Skeletal muscle tissue (tissue), 4 donors: Measurements from ENCODE around the gene ZNF497. TPM values are rescaled to one million over a fixed set of nuclear protein-coding genes. Genes with fewer than 3 reads are reported as not detected.
A peak's percentile ranks its signal among the peaks of the same experiment; 100 is the strongest.

ENCODE experiments used
- H3K27ac ChIP-seq: one replicate; pipeline ENCODE4 v1.7.0; 2013; ENCODE audit warnings: mild to moderate bottlenecking, low read depth, low read length, inconsistent platforms
- H3K27me3 ChIP-seq, 3 donors: one replicate each; pipeline ENCODE4 v1.7.0; 2013; ENCODE audit warnings: low read length in 3 of 3; ENCODE audit not compliant: control insufficient read depth in 3 of 3, insufficient read depth in 3 of 3
- H3K36me3 ChIP-seq, 3 donors: one replicate each; pipeline ENCODE4 v1.7.0; 2013; ENCODE audit warnings: low read length in 3 of 3; ENCODE audit not compliant: control insufficient read depth in 3 of 3, insufficient read depth in 3 of 3
- H3K4me1 ChIP-seq, 3 donors: one replicate each; pipeline ENCODE4 v1.7.0; 2013; ENCODE audit warnings: low read length in 3 of 3, mild to moderate bottlenecking in 3 of 3; ENCODE audit not compliant: control insufficient read depth in 3 of 3, insufficient read depth in 3 of 3
- H3K4me3 ChIP-seq, 3 donors: one replicate each; pipeline ENCODE4 v1.7.0; 2013; ENCODE audit warnings: low read length in 3 of 3
- H3K9ac ChIP-seq, 3 donors: one replicate each; pipeline ENCODE4 v1.7.0; 2013; ENCODE audit warnings: low read length in 3 of 3, mild to moderate bottlenecking in 3 of 3, moderate library complexity in 2 of 3, low read depth in 1 of 3
- H3K9me3 ChIP-seq, 3 donors: one replicate each; pipeline ENCODE4 v1.7.0; 2013; ENCODE audit warnings: low read length in 3 of 3; ENCODE audit not compliant: control insufficient read depth in 3 of 3
- total RNA-seq: library from RNA; depleted of rRNA; stranded (reverse); fragments of >200 nt; gene quantifications from one replicate; pipeline ENCODE4 v1.2.3, GENCODE V29; 2014
- donor health status: Osteomylitis.

Gene ZNF497
- total RNA-seq, 1 donor from 2014 or later: 2.1 TPM

- H3K36me3 ChIP-seq: peaks cover 28 to 30% (median 29%) of the 10 kb centered on the region in 3 donors
- peaks cover 3 to 7% (median 5%) of the 10 kb centered on the region in 3 donors for H3K4me1 ChIP-seq
- H3K27ac ChIP-seq: no peak within 1 kb of the TSS
- peak within 1 kb of the TSS in 1 of 3 donors; percentile 8 for H3K9ac ChIP-seq
- H3K9me3 ChIP-seq: no peaks in the 10 kb centered on the region
- peaks cover 24 to 32% (median 31%) of the 10 kb centered on the region in 3 donors for H3K27me3 ChIP-seq
- H3K4me3 ChIP-seq: no peak within 1 kb of the TSS
These were observed 32.8 kb upstream of the ZNF497 start, which contains the start of gene RNF225 for GRCh38 chr19:58395220-58395978. TSS of gene RNF225 (plus strand) at chr19:58395656. CDS start at chr19:58396090, 434 bp downstream.

DNA sequence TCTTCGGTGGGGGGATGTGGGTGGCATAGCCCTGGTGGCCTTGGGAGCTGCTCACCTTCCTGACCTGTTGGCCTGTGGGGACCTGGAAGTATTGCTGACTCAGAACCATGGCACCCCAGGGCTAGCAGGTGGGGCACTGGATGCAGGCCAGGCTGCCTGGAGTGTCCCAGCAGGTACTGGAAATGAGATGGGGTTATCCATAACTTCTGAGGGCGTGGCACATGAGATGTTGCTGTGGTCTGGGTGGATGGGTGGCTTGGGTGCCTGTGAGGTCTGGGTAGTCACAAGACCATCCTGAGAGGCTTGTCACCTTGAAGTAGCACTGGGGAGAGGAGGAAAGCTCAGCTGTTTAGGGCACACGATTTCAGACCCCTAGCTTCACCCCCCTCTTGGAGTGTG is 32.3 kb upstream of the ZNF497 start:
- Histone ChIP-seq H3K9ac (no peak overlapping the region), H3K27ac (no peak overlapping the region), H3K27me3 (peaks cover 24 to 31% (median 31%) of the 10 kb centered on the region in 3 donors), H3K36me3 (peaks cover 28 to 30% (median 29%) of the 10 kb centered on the region in 3 donors), H3K4me1 (peaks cover 0 to 4% (median 3%) of the 10 kb centered on the region in 3 donors), H3K9me3 (no peaks in the 10 kb centered on the region), H3K4me3 (no peak overlapping the region)

DNA sequence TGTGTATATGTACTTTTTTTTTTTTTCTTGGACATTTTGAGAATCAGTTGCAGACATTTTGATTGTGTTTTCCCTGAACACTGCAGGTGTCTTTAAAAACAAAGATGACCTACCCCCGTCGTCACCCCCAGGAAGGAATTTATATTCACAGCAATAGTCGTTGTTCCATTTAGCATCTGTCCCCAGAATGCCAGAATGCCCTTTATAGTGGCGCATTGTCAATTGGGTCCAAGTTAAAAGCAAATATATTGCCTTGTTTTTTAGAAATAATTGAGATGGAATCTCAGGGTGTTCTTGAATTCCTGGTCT is 31.1 kb upstream of the ZNF497 start:
- peaks cover 24 to 31% (median 25%) of the 10 kb centered on the region in 3 donors for H3K27me3 ChIP-seq
- no peaks in the 10 kb centered on the region for H3K9me3 ChIP-seq
- H3K27ac ChIP-seq: no peak overlapping the region
- no peak overlapping the region for H3K4me3 ChIP-seq
- H3K4me1 ChIP-seq: peaks cover 0 to 4% (median 3%) of the 10 kb centered on the region in 3 donors
- peaks cover 33 to 36% (median 34%) of the 10 kb centered on the region in 3 donors for H3K36me3 ChIP-seq
- no peak overlapping the region for H3K9ac ChIP-seq

- no peak overlapping the region for H3K4me3 ChIP-seq
- no peak overlapping the region for H3K27ac ChIP-seq
- peaks cover 20 to 26% (median 24%) of the 10 kb centered on the region in 3 donors for H3K27me3 ChIP-seq
- H3K4me1 ChIP-seq: peaks cover 2 to 7% (median 5%) of the 10 kb centered on the region in 3 donors
- H3K9me3 ChIP-seq: no peaks in the 10 kb centered on the region
- H3K9ac ChIP-seq: no peak overlapping the region
- H3K36me3 ChIP-seq: peaks cover 33 to 39% (median 37%) of the 10 kb centered on the region in 3 donors
These were observed 30.6 kb upstream of the ZNF497 start for GRCh38 chr19:58392945-58393724.

DNA sequence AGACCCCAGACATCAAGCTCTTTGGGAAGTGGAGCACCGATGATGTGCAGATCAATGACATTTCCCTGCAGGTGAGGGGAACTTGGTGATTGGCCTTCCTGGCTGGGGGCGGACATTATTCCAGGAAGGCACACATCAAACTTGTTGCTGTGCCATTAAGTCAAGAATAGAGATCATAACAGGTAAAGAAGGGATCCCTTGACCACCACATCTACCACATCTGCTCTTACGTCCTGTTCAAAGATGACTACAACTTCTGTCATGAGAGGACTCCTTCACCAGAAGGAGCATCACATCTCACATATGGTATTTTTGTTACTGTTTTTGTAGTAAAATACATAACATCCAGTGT is 25.6 kb upstream of the ZNF497 start:
- H3K9ac ChIP-seq: peak overlapping the region; percentile 10 to 99 (median 98)
- peaks cover 15 to 21% (median 16%) of the 10 kb centered on the region in 3 donors for H3K36me3 ChIP-seq
- peaks cover 20 to 31% (median 31%) of the 10 kb centered on the region in 3 donors for H3K4me1 ChIP-seq
- H3K27ac ChIP-seq: no peak overlapping the region
- peak overlapping the region; percentile 71 to 95 (median 91) for H3K4me3 ChIP-seq
- no peaks in the 10 kb centered on the region for H3K9me3 ChIP-seq
- no peaks in the 10 kb centered on the region for H3K27me3 ChIP-seq

DNA sequence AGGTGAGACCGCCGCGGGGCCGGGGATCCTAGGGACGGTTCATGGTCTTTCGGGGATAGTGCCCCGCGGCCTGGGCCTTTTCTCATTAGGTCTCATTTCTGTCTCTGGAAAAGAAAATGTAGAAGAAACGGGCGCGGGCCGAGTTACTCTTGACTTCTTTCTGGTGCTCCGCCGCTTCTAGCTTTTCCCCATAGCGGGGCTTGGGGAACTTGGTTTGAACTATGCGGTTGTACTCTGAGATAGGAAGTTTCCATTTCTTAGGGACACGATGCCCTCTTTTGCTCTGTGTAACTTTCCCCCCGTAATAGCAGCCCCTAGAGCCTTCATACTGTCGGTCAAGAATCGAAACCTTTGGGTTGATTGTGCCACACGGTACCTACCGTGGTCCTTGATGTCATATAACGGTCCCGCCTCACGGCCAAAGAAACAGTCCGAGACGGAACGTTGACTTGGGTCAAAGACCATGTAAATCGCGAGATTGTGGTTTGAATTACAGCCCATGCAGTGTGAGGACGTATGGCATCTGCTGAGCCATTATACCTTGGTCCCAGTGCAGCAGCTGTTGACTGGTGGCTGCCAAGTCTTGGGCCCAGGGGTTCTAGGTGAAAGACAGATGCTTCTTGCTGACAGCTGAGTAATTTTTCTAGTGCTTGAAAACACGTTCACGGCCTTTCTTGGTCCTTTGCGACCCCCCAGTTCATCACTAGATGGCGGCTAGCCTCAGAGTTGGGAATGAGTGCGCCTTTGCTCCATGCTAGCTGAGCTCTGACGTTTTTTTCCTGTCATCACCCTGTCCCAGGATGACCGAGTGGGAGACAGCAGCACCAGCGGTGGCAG is 25.0 kb upstream of the ZNF497 start:
- H3K9me3 ChIP-seq: no peaks in the 10 kb centered on the region
- H3K4me3 ChIP-seq: peak overlapping the region; percentile 71 to 95 (median 91)
- H3K27me3 ChIP-seq: no peaks in the 10 kb centered on the region
- peaks cover 20 to 31% (median 31%) of the 10 kb centered on the region in 3 donors for H3K4me1 ChIP-seq
- H3K27ac ChIP-seq: peak overlapping the region; percentile 98
- peaks cover 9 to 15% (median 10%) of the 10 kb centered on the region in 3 donors for H3K36me3 ChIP-seq
- peak overlapping the region; percentile 69 to 99 (median 98) for H3K9ac ChIP-seq

DNA sequence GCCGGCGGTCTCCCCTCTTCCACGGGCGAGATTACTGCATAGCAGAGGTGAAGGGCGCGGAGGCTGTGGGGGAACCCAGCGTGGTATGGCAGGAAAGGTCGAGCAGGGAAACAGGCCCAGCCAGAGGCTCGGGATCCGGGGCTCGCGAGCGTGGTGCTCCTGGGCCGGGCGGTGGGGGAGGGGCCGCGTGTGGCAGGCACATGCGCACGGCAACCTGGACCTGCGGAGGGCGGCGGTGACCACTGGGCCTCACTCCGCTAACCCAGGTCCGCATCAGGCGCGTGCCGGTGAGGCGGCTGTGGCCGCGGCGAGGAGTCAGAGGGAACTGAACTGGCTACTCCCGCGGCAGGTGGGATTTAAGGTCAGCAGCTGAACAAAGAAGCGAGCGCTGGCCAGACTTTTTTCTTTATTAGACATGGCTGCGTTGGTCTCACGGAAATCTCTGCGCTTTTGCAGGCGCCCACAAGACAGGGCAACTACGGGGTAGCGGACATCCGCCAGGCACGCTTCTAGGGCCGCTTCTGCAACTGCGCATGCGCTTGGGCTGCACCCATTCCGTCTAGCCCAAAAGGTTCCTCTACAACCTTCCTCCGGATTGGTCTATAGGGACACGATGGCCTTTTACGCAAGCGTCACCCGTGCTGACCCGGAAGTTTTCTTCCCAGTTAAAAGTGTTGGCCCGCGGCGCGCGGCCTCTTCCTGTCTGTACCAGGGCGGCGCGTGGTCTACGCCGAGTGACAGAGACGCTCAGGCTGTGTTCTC is 24.2 kb upstream of the ZNF497 start, which contains the start of gene RPS5:
Gene RPS5, plus strand, starts transcription at position 694 of the 762 bp plus-strand sequence. CDS start 869 bp downstream, outside the sequence.
- Histone ChIP-seq H3K4me1 (peaks cover 25 to 37% (median 36%) of the 10 kb centered on the region in 3 donors), H3K27ac (peak within 1 kb of the TSS; percentile 98), H3K4me3 (peak within 1 kb of the TSS; percentile 71 to 95 (median 91))

DNA sequence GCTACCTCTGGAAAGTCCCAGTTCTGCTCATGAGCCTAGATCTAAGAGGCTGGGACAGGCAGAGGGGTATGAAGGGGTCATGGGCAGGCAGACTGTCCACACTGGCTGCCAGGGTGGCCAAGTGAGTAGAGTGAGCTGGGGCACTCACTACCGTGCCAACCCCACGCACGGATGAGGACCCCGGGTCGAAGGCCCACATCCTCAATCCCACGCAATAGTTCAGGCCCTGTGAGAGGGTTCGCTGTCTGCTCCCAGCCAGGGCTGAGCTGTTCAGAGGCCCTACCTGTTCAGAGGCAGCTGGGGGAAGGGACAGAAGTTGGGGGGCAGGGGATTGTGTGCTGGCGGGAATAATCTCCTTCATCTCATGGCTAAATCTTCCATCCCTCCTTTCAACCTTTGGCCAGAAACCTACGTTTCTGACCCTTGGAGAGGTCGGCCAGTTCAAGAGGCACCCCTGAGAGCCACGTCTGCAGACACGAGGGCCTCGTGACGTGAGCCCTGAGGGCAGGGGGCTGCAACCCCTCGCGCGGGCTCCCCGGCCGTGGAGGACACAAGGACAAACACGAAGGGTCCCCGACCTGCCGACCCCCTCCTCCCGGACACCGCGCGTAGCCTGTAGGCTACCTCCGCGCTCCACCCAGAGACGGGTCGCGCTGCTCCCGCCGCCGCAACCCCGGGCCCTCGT is 23.5 kb upstream of the ZNF497 start:
- peaks cover 7 to 11% (median 9%) of the 10 kb centered on the region in 3 donors for H3K36me3 ChIP-seq
- H3K4me1 ChIP-seq: peaks cover 29 to 40% (median 38%) of the 10 kb centered on the region in 3 donors
- H3K4me3 ChIP-seq: peak overlapping the region; percentile 71 to 95 (median 91)
- H3K27ac ChIP-seq: peak overlapping the region; percentile 98
- H3K9ac ChIP-seq: peak overlapping the region; percentile 97 to 99 (median 98)
- H3K9me3 ChIP-seq: no peaks in the 10 kb centered on the region
- H3K27me3 ChIP-seq: no peaks in the 10 kb centered on the region

More for the DNA sequence above, 24.2 kb upstream of the ZNF497 start, which contains the start of gene RPS5:
- no peaks in the 10 kb centered on the region for H3K9me3 ChIP-seq
- H3K9ac ChIP-seq: peak within 1 kb of the TSS; percentile 97 to 99 (median 98)
- peaks cover 7 to 11% (median 9%) of the 10 kb centered on the region in 3 donors for H3K36me3 ChIP-seq
- H3K27me3 ChIP-seq: no peaks in the 10 kb centered on the region
